ENCODE data around the gene ANK3. TPM values are rescaled to one million over a fixed set of nuclear protein-coding genes. Genes with fewer than 3 reads are reported as not detected.

ANK3 gene
- total and polyA plus RNA-seq, 2 donors from 2014 or later: 38.2 to 214 TPM

- H3K27ac ChIP-seq (ENCODE audit: low read depth in 2 of 2, low read length in 2 of 2): no peak overlapping the region
- FAIRE-seq (no peak), DNase-seq (no peak)
These were observed 203.2 kb downstream of the ANK3 start for GRCh38 chr10:60186315-60187071.

GRCh38 chr10:60185421-60185820, 204.3 kb downstream of the ANK3 start:
- no peak overlapping the region for H3K4me3 ChIP-seq (ENCODE audit: low read length in 3 of 3)
- FAIRE-seq (no peak), DNase-seq (no peak)
- no peak overlapping the region for H3K9ac ChIP-seq (ENCODE audit: low read length in 3 of 3)
- H3K27me3 ChIP-seq (ENCODE audit: control insufficient read depth, insufficient read depth, low read length): no peaks in the 10 kb centered on the region
- H3K27ac ChIP-seq (ENCODE audit: low read depth in 2 of 2, low read length in 2 of 2): no peak overlapping the region
- H3K4me1 ChIP-seq (ENCODE audit: control insufficient read depth in 2 of 3, insufficient read depth in 2 of 3, low read depth in 1 of 3, low read length in 3 of 3): no peaks in the 10 kb centered on the region
- TF ChIP-seq, protein P1, sequence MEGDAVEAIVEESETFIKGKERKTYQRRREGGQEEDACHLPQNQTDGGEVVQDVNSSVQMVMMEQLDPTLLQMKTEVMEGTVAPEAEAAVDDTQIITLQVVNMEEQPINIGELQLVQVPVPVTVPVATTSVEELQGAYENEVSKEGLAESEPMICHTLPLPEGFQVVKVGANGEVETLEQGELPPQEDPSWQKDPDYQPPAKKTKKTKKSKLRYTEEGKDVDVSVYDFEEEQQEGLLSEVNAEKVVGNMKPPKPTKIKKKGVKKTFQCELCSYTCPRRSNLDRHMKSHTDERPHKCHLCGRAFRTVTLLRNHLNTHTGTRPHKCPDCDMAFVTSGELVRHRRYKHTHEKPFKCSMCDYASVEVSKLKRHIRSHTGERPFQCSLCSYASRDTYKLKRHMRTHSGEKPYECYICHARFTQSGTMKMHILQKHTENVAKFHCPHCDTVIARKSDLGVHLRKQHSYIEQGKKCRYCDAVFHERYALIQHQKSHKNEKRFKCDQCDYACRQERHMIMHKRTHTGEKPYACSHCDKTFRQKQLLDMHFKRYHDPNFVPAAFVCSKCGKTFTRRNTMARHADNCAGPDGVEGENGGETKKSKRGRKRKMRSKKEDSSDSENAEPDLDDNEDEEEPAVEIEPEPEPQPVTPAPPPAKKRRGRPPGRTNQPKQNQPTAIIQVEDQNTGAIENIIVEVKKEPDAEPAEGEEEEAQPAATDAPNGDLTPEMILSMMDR (IDR thresholded peaks at IDR 0.05; ENCODE audit: borderline replicate concordance, extremely low read depth, insufficient read depth): no peak
- intact Hi-C loops (cut with DNase I): no loop called here
- H3K36me3 ChIP-seq (ENCODE audit: control insufficient read depth in 2 of 3, insufficient read depth in 3 of 3, low read length in 3 of 3): peaks cover 0 to 5% (median 0%) of the 10 kb centered on the region in 3 donors
- no peaks in the 10 kb centered on the region for H3K9me3 ChIP-seq (ENCODE audit: control insufficient read depth in 2 of 3, insufficient read depth in 1 of 3, low read length in 3 of 3)

More at GRCh38 chr10:60186315-60187071, 203.2 kb downstream of the ANK3 start:
- H3K27me3 ChIP-seq (ENCODE audit: control insufficient read depth, insufficient read depth, low read length): no peaks in the 10 kb centered on the region
- no peaks in the 10 kb centered on the region for H3K4me1 ChIP-seq (ENCODE audit: control insufficient read depth in 2 of 3, insufficient read depth in 2 of 3, low read depth in 1 of 3, low read length in 3 of 3)
- H3K9ac ChIP-seq (ENCODE audit: low read length in 3 of 3): no peak overlapping the region
- H3K36me3 ChIP-seq (ENCODE audit: control insufficient read depth in 2 of 3, insufficient read depth in 3 of 3, low read length in 3 of 3): peaks cover 0 to 5% (median 0%) of the 10 kb centered on the region in 3 donors
- H3K4me3 ChIP-seq (ENCODE audit: low read length in 3 of 3): no peak overlapping the region
- H3K9me3 ChIP-seq (ENCODE audit: control insufficient read depth in 2 of 3, insufficient read depth in 1 of 3, low read length in 3 of 3): no peaks in the 10 kb centered on the region
- TF ChIP-seq, protein P1 (IDR thresholded peaks at IDR 0.05; ENCODE audit: borderline replicate concordance, extremely low read depth, insufficient read depth): no peak
- intact Hi-C loops (cut with DNase I): no loop called here

GRCh38 chr10:60182691-60183090, 207.0 kb downstream of the ANK3 start:
- H3K4me3 ChIP-seq (ENCODE audit: low read length in 3 of 3): no peak overlapping the region
- FAIRE-seq (no peak), DNase-seq (no peak)
- no peaks in the 10 kb centered on the region for H3K27me3 ChIP-seq (ENCODE audit: control insufficient read depth, insufficient read depth, low read length)
- no peak overlapping the region for H3K27ac ChIP-seq (ENCODE audit: low read depth in 2 of 2, low read length in 2 of 2)
- H3K9ac ChIP-seq (ENCODE audit: low read length in 3 of 3): no peak overlapping the region
- TF ChIP-seq, protein P1 (IDR thresholded peaks at IDR 0.05; ENCODE audit: borderline replicate concordance, extremely low read depth, insufficient read depth): no peak
- intact Hi-C loops (cut with DNase I): no loop called here
- no peaks in the 10 kb centered on the region for H3K4me1 ChIP-seq (ENCODE audit: control insufficient read depth in 2 of 3, insufficient read depth in 2 of 3, low read depth in 1 of 3, low read length in 3 of 3)
- no peaks in the 10 kb centered on the region for H3K9me3 ChIP-seq (ENCODE audit: control insufficient read depth in 2 of 3, insufficient read depth in 1 of 3, low read length in 3 of 3)
- peaks cover 0 to 5% (median 0%) of the 10 kb centered on the region in 3 donors for H3K36me3 ChIP-seq (ENCODE audit: control insufficient read depth in 2 of 3, insufficient read depth in 3 of 3, low read length in 3 of 3)

All from kidney (tissue), 14 donors.